HepG2 (cell line): ENCODE results near the gene DCP2. TPM values are rescaled to one million over a fixed set of nuclear protein-coding genes. Genes with fewer than 3 reads are reported as not detected.

Experiments
- ATAC-seq: fragments of 200-7000 bp; cut with Tn5 transposase; 3 replicates; pipeline ENCODE4 v1.9.1; 2020; ENCODE audit warnings: mild to moderate bottlenecking, moderate library complexity
- BruUV-seq: library from RNA; stranded (reverse); fragments of 400-500 nt; replicated peaks from 2 replicates; lab custom pipeline; 2021; lab: Mats Ljungman, UMichigan
- CTCF ChIA-PET: fragments of 300-600 bp; formaldehyde crosslinking; extraction: SDS; loops from one replicate; lab custom pipeline; 2021; ENCODE audit warnings: low total read pairs, inconsistent platforms, low intra/inter-chr PET ratio; lab: Yijun Ruan, JAX
- POLR2A ChIA-PET: fragments of 350-600 bp; sonication (Branson Sonifier 250); formaldehyde crosslinking; loops from one replicate; lab custom pipeline; 2020; ENCODE audit warnings: antibody characterized with exemption, inconsistent platforms; lab: Yijun Ruan, JAX
- DNase-seq: peaks from one replicate; pipeline ENCODE4 v3.0.0-alpha.2; 2015; ENCODE audit warnings: low spot score
- FAIRE-seq: peaks from 3 replicates; lab custom pipeline; 2011; peaks lifted over from hg19 to GRCh38; lab: Jason Lieb, UNC
- H2AFZ ChIP-seq: one replicate; pipeline ENCODE4 v1.6.1; 2011; ENCODE audit warnings: low read length, inconsistent platforms
- H3K27ac ChIP-seq: fragments of 300-600 bp; 3 replicates; pipeline ENCODE4 v1.8.0; 2011; ENCODE audit warnings: mixed run types, mild to moderate bottlenecking, mixed read lengths, low read length, inconsistent platforms; ENCODE audit not compliant: insufficient read depth; ENCODE audit errors: extremely low read length
- H3K27me3 ChIP-seq, 2 experiments: fragments of 200-600 bp in 1 of 2; 2 replicates in 1 of 2; 3 replicates in 1 of 2; pipeline versions ENCODE4 v1.6.0 to v1.8.0; 2011; ENCODE audit warnings: low read length in 2 of 2, mild to moderate bottlenecking in 2 of 2, moderate library complexity in 2 of 2, inconsistent platforms in 1 of 2; ENCODE audit not compliant: insufficient read depth in 2 of 2, control insufficient read depth in 1 of 2
- H3K36me3 ChIP-seq, 2 experiments: fragments of 200-600 bp in 1 of 2; replicated peaks in 1 of 2; 2 replicates in 1 of 2; 3 replicates in 1 of 2; pipeline versions ENCODE4 v1.5.1 to v1.8.0; 2011; ENCODE audit warnings: low read length in 2 of 2, inconsistent platforms in 1 of 2; ENCODE audit not compliant: insufficient read depth in 2 of 2, control insufficient read depth in 1 of 2
- H3K4me1 ChIP-seq: 2 replicates; pipeline ENCODE4 v1.5.1; 2012; ENCODE audit warnings: low read length, inconsistent platforms; ENCODE audit not compliant: insufficient read depth
- H3K4me2 ChIP-seq: 2 replicates; pipeline ENCODE4 v1.6.0; 2011; ENCODE audit warnings: low read depth, low read length, inconsistent platforms
- H3K4me3 ChIP-seq, 3 experiments: fragments of 200-600 bp in 1 of 3; sonication (generic), shearing (Covaris generic) in 1 of 3; replicated peaks in 1 of 3; 2 replicates each; pipeline ENCODE4 v1.5.1; 2011 to 2016; ENCODE audit warnings: low read length in 3 of 3, inconsistent platforms in 2 of 3, low read depth in 2 of 3, mild to moderate bottlenecking in 2 of 3, control low read depth in 1 of 3, mixed read lengths in 1 of 3; ENCODE audit not compliant: insufficient read depth in 1 of 3
- H3K79me2 ChIP-seq: one replicate; pipeline ENCODE4 v1.6.1; 2011; ENCODE audit warnings: low read length, inconsistent platforms; ENCODE audit not compliant: insufficient read depth
- H3K9ac ChIP-seq: 2 replicates; pipeline ENCODE4 v1.6.0; 2011; ENCODE audit warnings: mild to moderate bottlenecking, low read depth, low read length, inconsistent platforms; ENCODE audit not compliant: insufficient read depth
- H3K9me3 ChIP-seq: 2 replicates; pipeline ENCODE4 v1.5.1; 2012; ENCODE audit warnings: mild to moderate bottlenecking, low read length
- H4K20me1 ChIP-seq: 2 replicates; pipeline ENCODE4 v1.6.0; 2011; ENCODE audit warnings: inconsistent platforms, mild to moderate bottlenecking, low read length, moderate library complexity; ENCODE audit not compliant: insufficient read depth
- ARNT ChIP-seq: fragments of 450-650 bp; IDR thresholded peaks from 2 replicates; pipeline ENCODE4 v1.6.1; 2017
- FOSL1 ChIP-seq: sonication (generic); formaldehyde crosslinking; IDR thresholded peaks from 2 replicates; pipeline ENCODE4 v1.9.0; 2021; ENCODE audit warnings: missing genetic modification reagents, borderline replicate concordance
- HCFC1 ChIP-seq: fragments of 150-350 bp; IDR thresholded peaks from 2 replicates; pipeline ENCODE4 v1.6.1; 2014; ENCODE audit warnings: low read depth, low read length
- MZF1 ChIP-seq: sonication (generic); formaldehyde crosslinking; IDR thresholded peaks from 2 replicates; pipeline ENCODE4 v1.8.1; 2023; ENCODE audit warnings: mild to moderate bottlenecking, missing genetic modification reagents, borderline replicate concordance
- RFXANK ChIP-seq: IDR thresholded peaks from 2 replicates; pipeline ENCODE4 v1.6.1; 2016
- SAP130 ChIP-seq: IDR thresholded peaks from 2 replicates; pipeline ENCODE4 v1.6.1; 2016; ENCODE audit warnings: low read depth
- SMARCC2 ChIP-seq: fragments of 450-650 bp; IDR thresholded peaks from 2 replicates; pipeline ENCODE4 v1.6.1; 2017; ENCODE audit warnings: antibody characterized with exemption, mild to moderate bottlenecking
- TARDBP ChIP-seq: sonication (generic); formaldehyde crosslinking; IDR thresholded peaks from 2 replicates; pipeline ENCODE4 v1.8.0; 2022; ENCODE audit warnings: mild to moderate bottlenecking, missing genetic modification reagents
- ZIK1 ChIP-seq: sonication (generic); formaldehyde crosslinking; IDR thresholded peaks from 2 replicates; pipeline ENCODE4 v1.5.0; 2020; ENCODE audit warnings: mild to moderate bottlenecking, low read depth, missing genetic modification reagents, borderline replicate concordance
- ZNF772 ChIP-seq: sonication (generic); formaldehyde crosslinking; IDR thresholded peaks from 2 replicates; pipeline ENCODE4 v1.5.0; 2020; ENCODE audit warnings: mild to moderate bottlenecking, missing genetic modification reagents
- ZSCAN30 ChIP-seq: sonication (generic); formaldehyde crosslinking; IDR thresholded peaks from 2 replicates; pipeline ENCODE4 v1.5.0; 2020; ENCODE audit warnings: mild to moderate bottlenecking, missing genetic modification reagents
- WGBS: methylation state at CpG from one replicate; pipeline ENCODE4 v1.1.6; 2017; ENCODE audit warnings: low lambda C conversion rate; 5-methylcytosine and 5-hydroxymethylcytosine counted together
- in situ Hi-C: cut with HindIII; loops from 2 replicates; pipeline ENCODE4 v1.10.0; 2017; ENCODE audit warnings: low pct_unique_long_range_greater_than_20kb; ENCODE audit not compliant: extremely low pct_ligation_motif_present
- intact Hi-C: fragments of 100-400 bp; cut with micrococcal nuclease; formaldehyde crosslinking; loops from one replicate; pipeline ENCODE4 v1.10.0; 2022; ENCODE audit not compliant: unreplicated experiment
- polyA plus RNA-seq, 8 experiments: library from polyadenylated mRNA; depleted of rRNA in 3 of 8; stranded (reverse) in 7 of 8; unstranded in 1 of 8; fragments of >200 nt; fragmentation: Illumina TruSeq in 4 of 8; extraction: Trizol in 4 of 8; gene quantifications; 2 replicates each; pipeline versions ENCODE4 v1.2.1 to v1.2.3, GENCODE V29; 2011 to 2016; ENCODE audit warnings: low read depth in 4 of 8, missing spikeins in 1 of 8, mixed read lengths in 1 of 8; ENCODE audit not compliant: insufficient read depth in 1 of 8
- total RNA-seq, 5 experiments: library from RNA; depleted of rRNA; stranded (reverse); fragments of >200 nt; fragmentation: Illumina TruSeq; extraction: Trizol; gene quantifications; 2 replicates each; pipeline ENCODE4 v1.2.3, GENCODE V29; 2016; ENCODE audit warnings: low read depth in 1 of 5
- TF ChIP-seq, protein P1 (sequence below): sonication (generic); formaldehyde crosslinking; IDR thresholded peaks from 2 replicates; pipeline ENCODE4 v1.5.1; 2020; ENCODE audit warnings: missing genetic modification reagents, mild to moderate bottlenecking, borderline replicate concordance
- TF ChIP-seq, protein P2 (sequence below), 2 experiments: fragments of 450-650 bp in 1 of 2; sonication (generic) in 1 of 2; formaldehyde crosslinking; IDR thresholded peaks; 2 replicates each; pipeline versions ENCODE4 v1.5.0 to v1.8.0; 2020 to 2022; ENCODE audit warnings: mild to moderate bottlenecking in 1 of 2, missing genetic modification reagents in 1 of 2
- TF ChIP-seq, protein P3 (sequence below): sonication (generic); formaldehyde crosslinking; IDR thresholded peaks from one replicate; pipeline ENCODE4 v1.5.1; 2020; ENCODE audit warnings: mild to moderate bottlenecking, missing genetic modification reagents; ENCODE audit errors: not compliant biosample characterization

The DCP2 gene
- total and polyA plus RNA-seq, 2 of the 13 experiments (the other 11 are each of a cell fraction or from before 2014, with no cell fraction given): 16.2 to 63.4 TPM

DNA sequence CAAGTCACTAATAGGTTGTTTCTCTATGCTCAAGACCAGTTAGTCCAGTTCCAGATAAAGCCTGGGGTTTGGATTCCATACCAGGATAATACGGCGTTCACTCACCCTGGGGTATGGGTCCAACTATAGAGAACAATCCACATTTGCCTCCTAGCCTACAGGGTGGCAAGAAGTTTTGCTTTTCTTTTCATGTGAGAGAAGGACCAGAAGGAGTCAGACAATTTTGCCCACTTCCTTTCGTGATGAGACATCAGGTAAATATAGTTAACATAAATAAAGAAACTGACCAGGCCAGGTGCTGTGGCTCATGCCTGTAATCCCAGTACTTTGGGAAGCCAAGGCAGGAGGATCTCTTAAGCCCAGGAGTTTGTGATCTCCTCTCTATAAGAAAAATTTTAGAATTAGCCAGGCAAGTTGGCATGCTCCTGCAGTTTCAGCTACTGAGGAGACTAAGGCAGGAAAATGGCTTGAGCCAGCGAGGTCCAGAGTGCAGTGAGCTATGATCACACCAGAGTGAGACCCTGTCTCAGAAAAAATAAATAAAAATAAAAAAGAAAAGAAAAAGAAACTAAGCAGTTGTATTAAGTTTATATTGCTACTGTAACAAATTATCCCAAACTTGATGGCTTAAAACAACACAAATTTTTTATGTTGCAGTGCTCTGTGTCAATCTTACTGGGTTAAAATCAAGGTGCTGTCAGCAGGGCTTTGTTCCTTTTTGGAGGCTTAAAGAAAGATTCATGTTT is 47.1 kb upstream of the DCP2 start (continued):
- TF ChIP-seq, protein P1, sequence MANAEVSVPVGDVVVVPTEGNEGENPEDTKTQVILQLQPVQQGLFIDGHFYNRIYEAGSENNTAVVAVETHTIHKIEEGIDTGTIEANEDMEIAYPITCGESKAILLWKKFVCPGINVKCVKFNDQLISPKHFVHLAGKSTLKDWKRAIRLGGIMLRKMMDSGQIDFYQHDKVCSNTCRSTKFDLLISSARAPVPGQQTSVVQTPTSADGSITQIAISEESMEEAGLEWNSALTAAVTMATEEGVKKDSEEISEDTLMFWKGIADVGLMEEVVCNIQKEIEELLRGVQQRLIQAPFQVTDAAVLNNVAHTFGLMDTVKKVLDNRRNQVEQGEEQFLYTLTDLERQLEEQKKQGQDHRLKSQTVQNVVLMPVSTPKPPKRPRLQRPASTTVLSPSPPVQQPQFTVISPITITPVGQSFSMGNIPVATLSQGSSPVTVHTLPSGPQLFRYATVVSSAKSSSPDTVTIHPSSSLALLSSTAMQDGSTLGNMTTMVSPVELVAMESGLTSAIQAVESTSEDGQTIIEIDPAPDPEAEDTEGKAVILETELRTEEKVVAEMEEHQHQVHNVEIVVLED: no peak
- TF ChIP-seq SAP130 (CRISPR knock-in tag) (no peak), MZF1 (CRISPR knock-in tag) (no peak), ZIK1 (CRISPR knock-in tag) (no peak), RFXANK (CRISPR knock-in tag) (no peak), ZNF772 (CRISPR knock-in tag) (no peak), ZSCAN30 (CRISPR knock-in tag) (no peak), HCFC1 (no peak), TARDBP (CRISPR knock-in tag) (no peak), SMARCC2 (no peak)
- TF ChIP-seq, protein P2, sequence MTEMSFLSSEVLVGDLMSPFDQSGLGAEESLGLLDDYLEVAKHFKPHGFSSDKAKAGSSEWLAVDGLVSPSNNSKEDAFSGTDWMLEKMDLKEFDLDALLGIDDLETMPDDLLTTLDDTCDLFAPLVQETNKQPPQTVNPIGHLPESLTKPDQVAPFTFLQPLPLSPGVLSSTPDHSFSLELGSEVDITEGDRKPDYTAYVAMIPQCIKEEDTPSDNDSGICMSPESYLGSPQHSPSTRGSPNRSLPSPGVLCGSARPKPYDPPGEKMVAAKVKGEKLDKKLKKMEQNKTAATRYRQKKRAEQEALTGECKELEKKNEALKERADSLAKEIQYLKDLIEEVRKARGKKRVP (CRISPR knock-in tag; IDR thresholded peaks at IDR 0.05): no peak

DNA sequence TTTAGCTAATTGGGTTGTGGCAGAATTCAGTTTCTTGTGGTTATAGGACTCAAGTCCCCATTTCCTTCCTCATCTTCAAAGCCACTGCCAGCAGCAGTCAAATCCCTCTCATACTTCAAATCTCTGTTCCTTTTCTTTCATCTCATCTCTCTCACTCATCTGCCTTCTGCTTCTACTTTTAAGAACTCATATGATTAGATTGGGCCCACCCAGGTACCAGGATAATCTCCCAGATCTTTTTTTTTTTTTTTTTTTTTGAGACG is 46.6 kb upstream of the DCP2 start:
- 91% methylated on average over 1 of the region's 1 CpG for WGBS
- Histone ChIP-seq H3K27me3 (no peaks in the 10 kb centered on the region), H3K9ac (no peak overlapping the region), H3K36me3 (no peaks in the 10 kb centered on the region), H3K4me3 (no peak overlapping the region), H3K4me1 (no peaks in the 10 kb centered on the region), H3K27ac (no peak overlapping the region), H3K4me2 (no peak overlapping the region), H2AFZ (no peak overlapping the region), H3K9me3 (no peaks in the 10 kb centered on the region), H3K79me2 (no peaks in the 10 kb centered on the region), H4K20me1 (no peaks in the 10 kb centered on the region)
- ChIA-PET POLR2A (no interaction called here), CTCF (no interaction called here)
- FAIRE-seq (no peak), ATAC-seq (no peak), DNase-seq (no peak)
- in situ Hi-C loops: no loop called here
- intact Hi-C loops: no loop called here
- BruUV-seq: no TSS peak
- TF ChIP-seq, protein P3, sequence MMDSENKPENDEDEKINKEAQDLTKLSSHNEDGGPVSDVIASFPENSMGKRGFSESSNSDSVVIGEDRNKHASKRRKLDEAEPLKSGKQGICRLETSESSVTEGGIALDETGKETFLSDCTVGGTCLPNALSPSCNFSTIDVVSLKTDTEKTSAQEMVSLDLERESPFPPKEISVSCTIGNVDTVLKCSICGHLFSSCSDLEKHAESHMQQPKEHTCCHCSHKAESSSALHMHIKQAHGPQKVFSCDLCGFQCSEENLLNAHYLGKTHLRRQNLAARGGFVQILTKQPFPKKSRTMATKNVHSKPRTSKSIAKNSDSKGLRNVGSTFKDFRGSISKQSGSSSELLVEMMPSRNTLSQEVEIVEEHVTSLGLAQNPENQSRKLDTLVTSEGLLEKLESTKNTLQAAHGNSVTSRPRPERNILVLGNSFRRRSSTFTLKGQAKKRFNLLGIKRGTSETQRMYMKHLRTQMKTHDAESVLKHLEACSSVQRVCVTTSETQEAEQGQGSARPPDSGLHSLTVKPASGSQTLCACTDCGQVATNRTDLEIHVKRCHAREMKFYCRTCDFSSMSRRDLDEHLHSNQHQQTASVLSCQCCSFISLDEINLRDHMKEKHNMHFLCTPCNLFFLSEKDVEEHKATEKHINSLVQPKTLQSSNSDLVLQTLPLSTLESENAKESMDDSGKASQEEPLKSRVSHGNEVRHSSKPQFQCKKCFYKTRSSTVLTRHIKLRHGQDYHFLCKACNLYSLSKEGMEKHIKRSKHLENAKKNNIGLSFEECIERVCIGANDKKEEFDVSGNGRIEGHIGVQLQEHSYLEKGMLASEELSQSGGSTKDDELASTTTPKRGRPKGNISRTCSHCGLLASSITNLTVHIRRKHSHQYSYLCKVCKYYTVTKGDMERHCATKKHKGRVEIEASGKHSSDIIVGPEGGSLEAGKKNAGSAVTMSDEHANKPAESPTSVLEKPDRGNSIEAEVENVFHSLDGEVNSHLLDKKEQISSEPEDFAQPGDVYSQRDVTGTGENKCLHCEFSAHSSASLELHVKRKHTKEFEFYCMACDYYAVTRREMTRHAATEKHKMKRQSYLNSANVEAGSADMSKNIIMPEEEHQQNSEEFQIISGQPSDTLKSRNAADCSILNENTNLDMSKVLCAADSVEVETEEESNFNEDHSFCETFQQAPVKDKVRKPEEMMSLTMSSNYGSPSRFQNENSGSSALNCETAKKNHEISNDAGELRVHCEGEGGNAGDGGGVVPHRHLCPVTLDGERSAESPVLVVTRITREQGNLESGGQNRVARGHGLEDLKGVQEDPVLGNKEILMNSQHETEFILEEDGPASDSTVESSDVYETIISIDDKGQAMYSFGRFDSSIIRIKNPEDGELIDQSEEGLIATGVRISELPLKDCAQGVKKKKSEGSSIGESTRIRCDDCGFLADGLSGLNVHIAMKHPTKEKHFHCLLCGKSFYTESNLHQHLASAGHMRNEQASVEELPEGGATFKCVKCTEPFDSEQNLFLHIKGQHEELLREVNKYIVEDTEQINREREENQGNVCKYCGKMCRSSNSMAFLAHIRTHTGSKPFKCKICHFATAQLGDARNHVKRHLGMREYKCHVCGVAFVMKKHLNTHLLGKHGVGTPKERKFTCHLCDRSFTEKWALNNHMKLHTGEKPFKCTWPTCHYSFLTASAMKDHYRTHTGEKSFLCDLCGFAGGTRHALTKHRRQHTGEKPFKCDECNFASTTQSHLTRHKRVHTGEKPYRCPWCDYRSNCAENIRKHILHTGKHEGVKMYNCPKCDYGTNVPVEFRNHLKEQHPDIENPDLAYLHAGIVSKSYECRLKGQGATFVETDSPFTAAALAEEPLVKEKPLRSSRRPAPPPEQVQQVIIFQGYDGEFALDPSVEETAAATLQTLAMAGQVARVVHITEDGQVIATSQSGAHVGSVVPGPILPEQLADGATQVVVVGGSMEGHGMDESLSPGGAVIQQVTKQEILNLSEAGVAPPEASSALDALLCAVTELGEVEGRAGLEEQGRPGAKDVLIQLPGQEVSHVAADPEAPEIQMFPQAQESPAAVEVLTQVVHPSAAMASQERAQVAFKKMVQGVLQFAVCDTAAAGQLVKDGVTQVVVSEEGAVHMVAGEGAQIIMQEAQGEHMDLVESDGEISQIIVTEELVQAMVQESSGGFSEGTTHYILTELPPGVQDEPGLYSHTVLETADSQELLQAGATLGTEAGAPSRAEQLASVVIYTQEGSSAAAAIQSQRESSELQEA (CRISPR knock-in tag): no peak
- TF ChIP-seq ARNT (no peak), FOSL1 (no peak)
